ENCODE results near the gene SLC39A6.
A peak's percentile ranks its signal among the peaks of the same experiment; 100 is the strongest.
"Not testable (repeated sequence)": the region's sequence is repeated elsewhere in the genome, so short reads cannot be mapped to it uniquely, and the experiment has no call there.

SLC39A6 gene

GRCh38 chr18:36127836-36128529 is 1.2 kb downstream of the SLC39A6 start:
- Histone ChIP-seq H3K36me3 (peaks cover 48% of the 10 kb centered on the region), H3K9ac (peak overlapping the region; percentile 98)

GRCh38 chr18:36126668-36127067 is 2.5 kb downstream of the SLC39A6 start:
- Histone ChIP-seq H3K9me3 (no peaks in the 10 kb centered on the region), H3K27me3 (no peaks in the 10 kb centered on the region), H3K4me2 (no peak overlapping the region; the same call in 1 of the 2 replicates), H3K27ac (no peak overlapping the region), H3K9ac (no peak overlapping the region), H3K4me3 (no peak overlapping the region), H4K20me1 (peaks cover 55% of the 10 kb centered on the region), H3K36me3 (peaks cover 54% of the 10 kb centered on the region), H3K4me1 (peaks cover 26% of the 10 kb centered on the region)
- TF ChIP-seq Cebpa-rat (IDR thresholded peaks at IDR 0.05): no peak

More at GRCh38 chr18:36127836-36128529, 1.2 kb downstream of the SLC39A6 start:
- Histone ChIP-seq H3K4me3 (peak overlapping the region; percentile 91), H3K4me1 (peaks cover 38% of the 10 kb centered on the region), H3K27me3 (no peaks in the 10 kb centered on the region), H3K27ac (no peak overlapping the region), H3K9me3 (no peaks in the 10 kb centered on the region), H3K4me2 (peak overlapping the region; percentile 84), H4K20me1 (peaks cover 69% of the 10 kb centered on the region)
- TF ChIP-seq Cebpa-rat (IDR thresholded peaks at IDR 0.05): no peak

GRCh38 chr18:36124841-36125240 is 4.3 kb downstream of the SLC39A6 start:
- no peak overlapping the region for H3K27ac ChIP-seq
- no peaks in the 10 kb centered on the region for H3K9me3 ChIP-seq
- peaks cover 73% of the 10 kb centered on the region for H3K36me3 ChIP-seq
- H3K4me1 ChIP-seq: peaks cover 14% of the 10 kb centered on the region
- TF ChIP-seq Cebpa-rat (IDR thresholded peaks at IDR 0.05): no peak
- H3K4me3 ChIP-seq: no peak overlapping the region
- H3K4me2 ChIP-seq: no peak overlapping the region
- H3K27me3 ChIP-seq: no peaks in the 10 kb centered on the region
- no peak overlapping the region for H3K9ac ChIP-seq
- H4K20me1 ChIP-seq: peaks cover 40% of the 10 kb centered on the region

GRCh38 chr18:36120297-36120696 is 8.8 kb downstream of the SLC39A6 start:
- Histone ChIP-seq H3K4me1 (no peaks in the 10 kb centered on the region), H3K36me3 (peaks cover 95% of the 10 kb centered on the region)

GRCh38 chr18:36116771-36117170 is 12.4 kb downstream of the SLC39A6 start:
- not testable (repeated sequence) for H4K20me1 ChIP-seq, H3K4me2 ChIP-seq, H3K4me1 ChIP-seq, H3K9ac ChIP-seq, H3K9me3 ChIP-seq, H3K27me3 ChIP-seq, H3K27ac ChIP-seq, H3K4me3 ChIP-seq
- H3K36me3 ChIP-seq: peaks cover 96% of the 10 kb centered on the region

More at GRCh38 chr18:36120297-36120696, 8.8 kb downstream of the SLC39A6 start:
- Histone ChIP-seq H3K9ac (no peak overlapping the region), H3K4me3 (no peak overlapping the region), H3K27me3 (no peaks in the 10 kb centered on the region), H3K9me3 (no peaks in the 10 kb centered on the region), H4K20me1 (peaks cover 10% of the 10 kb centered on the region; the same call in 1 of the 2 replicates), H3K27ac (no peak overlapping the region), H3K4me2 (no peak overlapping the region)
- TF ChIP-seq Cebpa-rat (IDR thresholded peaks at IDR 0.05): no peak

GRCh38 chr18:36114738-36115137 is 14.4 kb downstream of the SLC39A6 start:
- no peak for TF ChIP-seq Cebpa-rat (IDR thresholded peaks at IDR 0.05)
- Histone ChIP-seq H3K27me3 (no peaks in the 10 kb centered on the region), H4K20me1 (no peaks in the 10 kb centered on the region), H3K27ac (no peak overlapping the region), H3K9me3 (no peaks in the 10 kb centered on the region), H3K4me3 (no peak overlapping the region), H3K4me1 (no peaks in the 10 kb centered on the region), H3K9ac (no peak overlapping the region), H3K36me3 (peaks cover 96% of the 10 kb centered on the region), H3K4me2 (no peak overlapping the region)

GRCh38 chr18:36114251-36114650 is 14.9 kb downstream of the SLC39A6 start:
- no peak overlapping the region for H3K4me3 ChIP-seq
- H3K9ac ChIP-seq: no peak overlapping the region
- H3K27ac ChIP-seq: no peak overlapping the region
- no peak overlapping the region for H3K4me2 ChIP-seq
- H3K4me1 ChIP-seq: no peaks in the 10 kb centered on the region
- no peak for TF ChIP-seq Cebpa-rat (IDR thresholded peaks at IDR 0.05)
- H3K9me3 ChIP-seq: no peaks in the 10 kb centered on the region
- H3K36me3 ChIP-seq: peaks cover 97% of the 10 kb centered on the region
- H3K27me3 ChIP-seq: no peaks in the 10 kb centered on the region
- H4K20me1 ChIP-seq: no peaks in the 10 kb centered on the region

GRCh38 chr18:36112302-36112701 is 16.8 kb downstream of the SLC39A6 start:
- H3K27me3 ChIP-seq: no peaks in the 10 kb centered on the region
- H3K36me3 ChIP-seq: peaks cover 96% of the 10 kb centered on the region
- H3K4me1 ChIP-seq: no peaks in the 10 kb centered on the region
- no peaks in the 10 kb centered on the region for H3K9me3 ChIP-seq
- no peak overlapping the region for H3K4me3 ChIP-seq
- H3K9ac ChIP-seq: no peak overlapping the region
- H3K27ac ChIP-seq: no peak overlapping the region
- H4K20me1 ChIP-seq: no peaks in the 10 kb centered on the region
- H3K4me2 ChIP-seq: no peak overlapping the region
- no peak for TF ChIP-seq Cebpa-rat (IDR thresholded peaks at IDR 0.05)

- Histone ChIP-seq H3K27me3 (no peaks in the 10 kb centered on the region), H3K4me2 (no peak overlapping the region), H3K27ac (no peak overlapping the region), H4K20me1 (no peaks in the 10 kb centered on the region), H3K4me1 (no peaks in the 10 kb centered on the region), H3K9me3 (no peaks in the 10 kb centered on the region), H3K4me3 (no peak overlapping the region), H3K36me3 (peaks cover 75% of the 10 kb centered on the region), H3K9ac (no peak overlapping the region)
- TF ChIP-seq Cebpa-rat (IDR thresholded peaks at IDR 0.05): no peak
Measured at GRCh38 chr18:36109737-36110136, 19.4 kb downstream of the SLC39A6 start.

GRCh38 chr18:36108601-36109000 is 20.5 kb downstream of the SLC39A6 start:
- Histone ChIP-seq H4K20me1 (no peaks in the 10 kb centered on the region), H3K9me3 (peaks cover 4% of the 10 kb centered on the region; the same call in 1 of the 2 replicates), H3K27me3 (no peaks in the 10 kb centered on the region), H3K36me3 (peaks cover 63% of the 10 kb centered on the region), H3K4me2 (no peak overlapping the region), H3K4me1 (no peaks in the 10 kb centered on the region), H3K27ac (no peak overlapping the region), H3K9ac (no peak overlapping the region), H3K4me3 (no peak overlapping the region)
- no peak for TF ChIP-seq Cebpa-rat (IDR thresholded peaks at IDR 0.05)
